AG10803 (cell line): ENCODE results near the gene HOXB8.
A peak's percentile ranks its signal among the peaks of the same experiment; 100 is the strongest.

Source experiments
- DNase-seq: peaks from one replicate; pipeline ENCODE4 v3.0.0; 2010; ENCODE audit warnings: low read depth
- H3K4me3 ChIP-seq: 2 replicates; pipeline ENCODE4 v1.5.1; 2011; ENCODE audit warnings: mild to moderate bottlenecking, low read length, control low read depth
- CTCF ChIP-seq: conservative IDR thresholded peaks from 2 replicates; pipeline ENCODE4 v1.5.1; 2011; ENCODE audit warnings: mild to moderate bottlenecking, low read length, control low read depth, inconsistent platforms

HOXB8 gene

GRCh38 chr17:48604770-48605329 lies 10.2 kb downstream of the HOXB8 start, which contains the start of gene HOXB6:
TSS of gene HOXB6 (minus strand) at chr17:48604986. CDS start at chr17:48598150, 6,836 bp downstream.
- peak within 1 kb of the TSS; percentile 89 for H3K4me3 ChIP-seq
- peak; percentile 78 for DNase-seq
- 0 out of 2 replicates have a peak, but pooled peaks have one; percentile 9 for TF ChIP-seq CTCF

- TF ChIP-seq CTCF = peak; percentile 37
- H3K4me3 ChIP-seq = peak overlapping the region; percentile 89
- DNase-seq = no peak
Observed at GRCh38 chr17:48603959-48604769, 10.9 kb downstream of the HOXB8 start.

GRCh38 chr17:48601539-48602425 lies 13.3 kb downstream of the HOXB8 start:
- no peak for TF ChIP-seq CTCF
- DNase-seq = no peak
- peak overlapping the region; percentile 89 for H3K4me3 ChIP-seq

- no peak for DNase-seq
- H3K4me3 ChIP-seq = peak overlapping the region; percentile 89
- no peak for TF ChIP-seq CTCF
Observed at GRCh38 chr17:48601207-48601538, 13.9 kb downstream of the HOXB8 start.

- TF ChIP-seq CTCF = no peak
- DNase-seq = no peak
- peak overlapping the region; percentile 89 for H3K4me3 ChIP-seq
Observed at GRCh38 chr17:48600244-48601098, 14.6 kb downstream of the HOXB8 start.

GRCh38 chr17:48599354-48599753 lies 15.7 kb downstream of the HOXB8 start:
- no peak for DNase-seq
- H3K4me3 ChIP-seq = peak overlapping the region; percentile 70
- TF ChIP-seq CTCF = no peak
